Stomach (tissue), 9 donors: ENCODE data around the gene CD59. TPM values are rescaled to one million over a fixed set of nuclear protein-coding genes. Genes with fewer than 3 reads are reported as not detected.
"Not testable (repeated sequence)": the region's sequence is repeated elsewhere in the genome, so short reads cannot be mapped to it uniquely, and the experiment has no call there.

Experiments used
- DNase-seq, 2 donors: peaks; one replicate each; pipeline versions ENCODE4 v3.0.0 to v3.0.0-alpha.2; 2013 to 2019
- H3K27ac ChIP-seq, 5 donors: fragments of 200-600 bp in 4 of 5; sonication (generic) in 4 of 5; one replicate each; pipeline ENCODE4 v1.5.1; 2013 to 2019; ENCODE audit warnings: mild to moderate bottlenecking in 1 of 5, moderate library complexity in 1 of 5
- H3K27me3 ChIP-seq, 3 donors: fragments of 200-600 bp; sonication (generic); one replicate each; pipeline ENCODE4 v1.5.1; 2017 to 2019; ENCODE audit warnings: mixed run types in 1 of 3
- H3K36me3 ChIP-seq, 4 donors: fragments of 200-600 bp; sonication (generic); 1 replicate in 3 of 4; 2 replicates in 1 of 4; pipeline ENCODE4 v1.5.1; 2016 to 2019
- H3K4me1 ChIP-seq, 4 donors: fragments of 200-600 bp; sonication (generic); one replicate each; pipeline ENCODE4 v1.5.1; 2016 to 2019
- H3K4me3 ChIP-seq, 4 donors: fragments of 200-600 bp; sonication (generic) in 3 of 4; one replicate each; pipeline ENCODE4 v1.5.1; 2016 to 2019; ENCODE audit warnings: mild to moderate bottlenecking in 1 of 4
- H3K9me3 ChIP-seq, 4 donors: fragments of 200-600 bp; sonication (generic); one replicate each; pipeline ENCODE4 v1.5.1; 2016 to 2019
- CTCF ChIP-seq, 7 experiments: fragments of 450-650 bp in 4 of 7; fragments of 200-600 bp in 3 of 7; sonication (generic) in 3 of 7; IDR thresholded peaks; one replicate each; pipeline ENCODE4 v1.5.1; 2016 to 2019; ENCODE audit warnings: antibody characterized with exemption in 7 of 7, control low read depth in 2 of 7, mild to moderate bottlenecking in 1 of 7
- EP300 ChIP-seq: sonication (generic); formaldehyde crosslinking; IDR thresholded peaks from one replicate; pipeline ENCODE4 v1.6.1; 2017; ENCODE audit warnings: antibody characterized with exemption
- POLR2A ChIP-seq, 4 donors: fragments of 450-650 bp; IDR thresholded peaks; one replicate each; pipeline ENCODE4 v1.6.1; 2016; ENCODE audit warnings: antibody characterized with exemption in 4 of 4, control low read depth in 2 of 4, mild to moderate bottlenecking in 1 of 4, moderate library complexity in 1 of 4
- POLR2AphosphoS5 ChIP-seq, 3 donors: sonication (generic); formaldehyde crosslinking; IDR thresholded peaks; one replicate each; pipeline ENCODE4 v1.6.1; 2016; ENCODE audit warnings: antibody characterized with exemption in 3 of 3
- WGBS, 5 donors: extraction: QIAGEN DNeasy Blood & Tissue Kit in 3 of 5; methylation state at CpG; one replicate each; pipeline versions ENCODE4 v1.1.5 to v1.1.7; 2013 to 2018; 5-methylcytosine and 5-hydroxymethylcytosine counted together
- intact Hi-C: fragments of 100-400 bp; cut with DNase I; formaldehyde crosslinking; loops from one replicate; pipeline ENCODE4 v1.15.1; 2023; ENCODE audit warnings: low total_unique reads
- polyA plus RNA-seq, 3 donors: library from polyadenylated mRNA; stranded (reverse); fragments of 200-250 nt; gene quantifications; one replicate each; pipeline ENCODE4 v1.2.3, GENCODE V29; 2013
- total RNA-seq, 5 donors: library from RNA; depleted of rRNA; stranded (reverse); fragments of >200 nt; gene quantifications; one replicate each; pipeline versions ENCODE4 v1.1.0 to v1.2.3, GENCODE V29; 2014 to 2016
- donor health status: healthy with polysubstance abuse.
- donor health status: Bipolar disorder and iron deficiency.
- donor health status: healthy.

The CD59 gene
- total and polyA plus RNA-seq, 8 donors, result 6.4 to 225 (median 138) TPM

- Histone ChIP-seq H3K27ac (peak overlapping the region; percentile 93 to 98 (median 97)), H3K4me3 (peak overlapping the region; percentile 65 to 93 (median 80)), H3K36me3 (peaks cover 0 to 22% (median 13%) of the 10 kb centered on the region in 4 donors), H3K9me3 (no peaks in the 10 kb centered on the region), H3K4me1 (peaks cover 28 to 67% (median 52%) of the 10 kb centered on the region in 4 donors), H3K27me3 (no peaks in the 10 kb centered on the region)
- 9 to 16% (median 10%) methylated on average over 15 of the region's 15 CpGs for WGBS, 5 donors
- DNase-seq, result peak; percentile 55 to 66
- intact Hi-C loops, result no loop called here
- TF ChIP-seq POLR2AphosphoS5 (IDR thresholded peaks at IDR 0.05), result peak in 2 of 3 donors; percentile 59 to 66
- no peak for TF ChIP-seq EP300
Measured at GRCh38 chr11:33734441-33735270, 1.6 kb downstream of the CD59 start.

GRCh38 chr11:33733980-33734379 lies 2.2 kb downstream of the CD59 start:
- H3K4me1 ChIP-seq, result peaks cover 28 to 74% (median 56%) of the 10 kb centered on the region in 4 donors
- peaks cover 0 to 22% (median 13%) of the 10 kb centered on the region in 4 donors for H3K36me3 ChIP-seq
- no peaks in the 10 kb centered on the region for H3K27me3 ChIP-seq
- H3K4me3 ChIP-seq, result peak overlapping the region; percentile 65 to 93 (median 80)
- 50 to 65% (median 62%) methylated on average over 7 of the region's 7 CpGs for WGBS, 5 donors
- H3K9me3 ChIP-seq, result no peaks in the 10 kb centered on the region
- intact Hi-C loops, result no loop called here
- no peak for TF ChIP-seq EP300
- no peak for TF ChIP-seq POLR2A (IDR thresholded peaks at IDR 0.05)
- no peak for TF ChIP-seq CTCF (IDR thresholded peaks at IDR 0.05)
- no peak for TF ChIP-seq POLR2AphosphoS5 (IDR thresholded peaks at IDR 0.05)
- H3K27ac ChIP-seq, result peak overlapping the region; percentile 93 to 98 (median 97)
- peak in 1 of 2 donors; percentile 41 for DNase-seq

GRCh38 chr11:33731723-33732531 lies 4.3 kb downstream of the CD59 start:
- no peaks in the 10 kb centered on the region for H3K27me3 ChIP-seq
- H3K4me1 ChIP-seq, result peaks cover 28 to 72% (median 52%) of the 10 kb centered on the region in 4 donors
- no peak for DNase-seq
- no peaks in the 10 kb centered on the region for H3K9me3 ChIP-seq
- peaks cover 0 to 22% (median 13%) of the 10 kb centered on the region in 4 donors for H3K36me3 ChIP-seq
- H3K4me3 ChIP-seq, result peak overlapping the region in 1 of 4 donors; percentile 65
- intact Hi-C loops, result no loop called here
- no peak for TF ChIP-seq EP300
- TF ChIP-seq POLR2AphosphoS5 (IDR thresholded peaks at IDR 0.05), result no peak
- no peak for TF ChIP-seq POLR2A (IDR thresholded peaks at IDR 0.05)
- 58 to 76% (median 69%) methylated on average over 9 of the region's 9 CpGs for WGBS, 5 donors
- H3K27ac ChIP-seq, result peak overlapping the region in 3 of 5 donors; percentile 51 to 97 (median 93)

GRCh38 chr11:33730716-33731115 lies 5.5 kb downstream of the CD59 start:
- Histone ChIP-seq H3K9me3 (no peaks in the 10 kb centered on the region), H3K27me3 (no peaks in the 10 kb centered on the region), H3K4me1 (peaks cover 23 to 79% (median 54%) of the 10 kb centered on the region in 4 donors), H3K36me3 (peaks cover 0 to 22% (median 13%) of the 10 kb centered on the region in 4 donors), H3K4me3 (peak overlapping the region in 1 of 4 donors; percentile 65), H3K27ac (no peak overlapping the region)
- intact Hi-C loops, result no loop called here
- WGBS, 5 donors, result 65 to 71% (median 70%) methylated on average over 7 of the region's 7 CpGs
- no peak for DNase-seq
- no peak for TF ChIP-seq EP300
- TF ChIP-seq POLR2A (IDR thresholded peaks at IDR 0.05), result no peak
- TF ChIP-seq POLR2AphosphoS5 (IDR thresholded peaks at IDR 0.05), result no peak
- TF ChIP-seq CTCF (IDR thresholded peaks at IDR 0.05), result no peak

- WGBS, 5 donors, result 64 to 83% (median 79%) methylated on average over 5 of the region's 5 CpGs
- H3K4me3 ChIP-seq, H3K27me3 ChIP-seq, H3K9me3 ChIP-seq, H3K27ac ChIP-seq, intact Hi-C loops, DNase-seq: not testable (repeated sequence)
- Histone ChIP-seq H3K36me3 (peaks cover 0 to 22% (median 13%) of the 10 kb centered on the region in 4 donors), H3K4me1 (peaks cover 32 to 86% (median 60%) of the 10 kb centered on the region in 4 donors)
Measured at GRCh38 chr11:33729072-33729664, 7.1 kb downstream of the CD59 start.

- H3K36me3 ChIP-seq, result peaks cover 0 to 17% (median 7%) of the 10 kb centered on the region in 4 donors
- DNase-seq, intact Hi-C loops, H3K27ac ChIP-seq, H3K27me3 ChIP-seq, H3K9me3 ChIP-seq, H3K4me3 ChIP-seq: not testable (repeated sequence)
- H3K4me1 ChIP-seq, result peaks cover 37 to 86% (median 60%) of the 10 kb centered on the region in 4 donors
- 44 to 57% (median 51%) methylated on average over 1 of the region's 1 CpG for WGBS, 5 donors
Measured at GRCh38 chr11:33727539-33727938, 8.7 kb downstream of the CD59 start.
